Brain microvascular endothelial cell (primary cell): Measurements from ENCODE around the gene FBXO42.

Source experiments
- DNase-seq: peaks from one replicate; pipeline ENCODE4 v3.0.0-alpha.2; 2020
- H3K27ac ChIP-seq: fragments of 250-450 bp; sonication (Bioruptor Pico); 2 replicates; pipeline ENCODE4 v1.5.1; 2020; ENCODE audit warnings: mild to moderate bottlenecking, moderate library complexity
- H3K27me3 ChIP-seq: fragments of 250-450 bp; sonication (Bioruptor Pico); replicated peaks from 2 replicates; pipeline ENCODE4 v1.5.1; 2020; ENCODE audit warnings: mild to moderate bottlenecking
- H3K36me3 ChIP-seq: fragments of 250-450 bp; sonication (Bioruptor Pico); replicated peaks from 2 replicates; pipeline ENCODE4 v1.5.1; 2020; ENCODE audit warnings: mild to moderate bottlenecking
- H3K4me3 ChIP-seq: 2 replicates; pipeline ENCODE4 v1.5.1; 2011; ENCODE audit warnings: low read depth, mild to moderate bottlenecking, control low read depth, low read length, moderate library complexity
- in situ Hi-C: cut with HindIII; loops from 2 replicates; pipeline ENCODE4 v1.10.0; 2017; ENCODE audit warnings: low sequenced_read_pairs, low pct_ligation_motif_present
- TF ChIP-seq, protein P1 (sequence below): IDR thresholded peaks from 2 replicates; pipeline ENCODE4 v1.5.1; 2011; ENCODE audit warnings: low read depth, mild to moderate bottlenecking, moderate library complexity, low read length, control low read depth, inconsistent platforms; ENCODE audit errors: missing control alignments

Gene FBXO42

DNA sequence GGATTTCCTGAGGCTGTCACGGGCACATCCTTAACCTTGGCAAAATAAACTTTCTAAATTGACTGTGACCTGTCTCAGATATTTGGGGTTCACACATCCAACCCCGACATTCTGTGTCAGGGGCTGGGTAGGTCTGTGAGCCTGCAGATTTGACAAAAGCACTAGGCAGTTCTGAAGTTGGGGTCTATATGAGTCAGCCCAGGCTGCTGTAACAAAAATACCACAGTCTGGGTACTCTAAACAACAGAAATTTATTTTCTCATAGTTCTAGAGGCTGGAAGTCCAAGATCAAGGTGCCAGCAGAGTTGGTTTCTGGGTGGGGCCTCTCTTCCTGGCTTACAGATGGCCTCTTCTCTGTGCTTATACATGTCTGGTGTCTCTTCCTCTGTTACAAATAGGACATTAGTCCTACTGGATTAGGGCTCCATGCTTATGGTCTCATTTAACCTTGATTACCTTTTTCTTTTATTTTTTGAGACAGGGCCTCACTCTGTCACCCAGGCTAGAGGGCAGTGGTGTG is 112.2 kb downstream of the FBXO42 start:
- TF ChIP-seq, protein P1, sequence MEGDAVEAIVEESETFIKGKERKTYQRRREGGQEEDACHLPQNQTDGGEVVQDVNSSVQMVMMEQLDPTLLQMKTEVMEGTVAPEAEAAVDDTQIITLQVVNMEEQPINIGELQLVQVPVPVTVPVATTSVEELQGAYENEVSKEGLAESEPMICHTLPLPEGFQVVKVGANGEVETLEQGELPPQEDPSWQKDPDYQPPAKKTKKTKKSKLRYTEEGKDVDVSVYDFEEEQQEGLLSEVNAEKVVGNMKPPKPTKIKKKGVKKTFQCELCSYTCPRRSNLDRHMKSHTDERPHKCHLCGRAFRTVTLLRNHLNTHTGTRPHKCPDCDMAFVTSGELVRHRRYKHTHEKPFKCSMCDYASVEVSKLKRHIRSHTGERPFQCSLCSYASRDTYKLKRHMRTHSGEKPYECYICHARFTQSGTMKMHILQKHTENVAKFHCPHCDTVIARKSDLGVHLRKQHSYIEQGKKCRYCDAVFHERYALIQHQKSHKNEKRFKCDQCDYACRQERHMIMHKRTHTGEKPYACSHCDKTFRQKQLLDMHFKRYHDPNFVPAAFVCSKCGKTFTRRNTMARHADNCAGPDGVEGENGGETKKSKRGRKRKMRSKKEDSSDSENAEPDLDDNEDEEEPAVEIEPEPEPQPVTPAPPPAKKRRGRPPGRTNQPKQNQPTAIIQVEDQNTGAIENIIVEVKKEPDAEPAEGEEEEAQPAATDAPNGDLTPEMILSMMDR: no peak
- in situ Hi-C loops: no loop called here
- no peaks in the 10 kb centered on the region for H3K27me3 ChIP-seq
- H3K36me3 ChIP-seq: no peaks in the 10 kb centered on the region
- no peak for DNase-seq
- no peak overlapping the region for H3K27ac ChIP-seq
- H3K4me3 ChIP-seq: no peak overlapping the region

DNA sequence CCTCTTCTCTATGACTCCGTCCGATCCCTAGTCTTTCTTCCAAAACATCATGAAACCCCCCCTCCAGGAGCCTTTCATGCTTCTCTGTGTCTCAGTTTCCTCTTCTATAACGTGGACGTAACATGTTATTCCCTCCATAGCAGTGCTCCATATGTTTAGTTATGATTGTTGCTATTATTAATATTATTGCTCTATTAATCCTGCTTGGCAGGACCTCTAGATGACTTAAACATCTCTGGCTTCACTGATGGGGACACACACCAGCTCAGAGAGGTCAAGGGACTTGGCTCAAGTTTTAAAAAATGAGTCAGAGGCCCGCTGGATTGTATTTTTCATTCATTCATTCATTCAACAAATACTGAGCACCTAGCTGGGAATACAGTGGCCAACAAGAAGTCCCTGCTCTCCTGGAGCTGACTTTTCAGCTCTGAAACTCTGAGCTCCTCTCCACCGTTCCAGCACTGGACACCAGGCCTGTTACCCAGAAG is 114.9 kb downstream of the FBXO42 start:
- peak overlapping the region; percentile 42 for H3K27ac ChIP-seq

DNA sequence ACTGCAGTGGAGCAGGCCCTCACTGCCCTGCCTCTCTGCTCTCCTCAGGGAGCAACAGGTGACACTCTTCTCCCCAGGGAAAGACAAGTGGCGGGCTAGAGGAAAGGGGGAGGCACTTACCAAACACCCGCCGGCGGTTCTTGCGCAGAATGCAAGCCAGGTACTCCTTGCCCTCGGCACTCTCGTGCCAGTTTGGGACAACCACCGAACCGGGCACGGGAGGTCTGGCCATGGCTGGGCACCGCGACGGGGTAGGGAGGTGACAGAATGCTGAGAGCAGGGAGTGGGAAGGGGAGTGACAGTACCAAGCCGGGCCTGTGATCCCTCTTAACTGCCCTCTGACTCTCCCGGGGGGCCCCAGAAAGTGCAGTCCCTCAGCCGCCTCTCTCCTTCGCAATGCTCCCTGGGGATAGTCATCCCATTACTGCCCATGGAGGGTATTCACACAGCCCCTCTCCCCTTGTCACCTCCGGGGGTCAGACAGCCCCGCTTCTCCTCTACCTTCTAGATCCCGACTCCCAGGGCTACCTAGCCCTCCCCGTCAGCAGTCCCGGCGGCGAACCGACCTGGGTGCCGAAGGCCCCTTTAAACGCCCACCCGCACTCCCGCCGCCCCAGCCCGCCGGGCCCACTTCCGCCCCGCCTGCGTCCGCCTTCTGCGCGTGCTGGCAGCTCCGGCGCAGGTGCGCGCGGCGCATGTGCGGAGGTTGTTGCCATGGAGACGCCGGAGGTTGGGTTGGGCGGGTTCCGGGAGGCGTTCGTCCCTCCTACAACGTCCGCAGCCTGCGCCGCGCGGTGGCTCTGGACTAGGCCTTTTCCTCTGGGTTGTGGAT is 115.6 kb downstream of the FBXO42 start, which contains the start of gene CPLANE2:
Gene CPLANE2, minus strand, starts transcription at position 673 of the 832 bp plus-strand sequence. Its CDS starts 441 bp downstream, at position 232.
- Histone ChIP-seq H3K4me3 (peak within 1 kb of the TSS; percentile 73), H3K27ac (peak within 1 kb of the TSS; percentile 42), H3K36me3 (no peaks in the 10 kb centered on the region), H3K27me3 (no peaks in the 10 kb centered on the region)
- DNase-seq: peak; percentile 83
- in situ Hi-C loops: no loop called here
- TF ChIP-seq, protein P1: no peak

More for the DNA sequence above, 114.9 kb downstream of the FBXO42 start:
- Histone ChIP-seq H3K27me3 (no peaks in the 10 kb centered on the region), H3K36me3 (no peaks in the 10 kb centered on the region), H3K4me3 (peak overlapping the region; percentile 73)
- in situ Hi-C loops: no loop called here
- no peak for DNase-seq
- TF ChIP-seq, protein P1: no peak

DNA sequence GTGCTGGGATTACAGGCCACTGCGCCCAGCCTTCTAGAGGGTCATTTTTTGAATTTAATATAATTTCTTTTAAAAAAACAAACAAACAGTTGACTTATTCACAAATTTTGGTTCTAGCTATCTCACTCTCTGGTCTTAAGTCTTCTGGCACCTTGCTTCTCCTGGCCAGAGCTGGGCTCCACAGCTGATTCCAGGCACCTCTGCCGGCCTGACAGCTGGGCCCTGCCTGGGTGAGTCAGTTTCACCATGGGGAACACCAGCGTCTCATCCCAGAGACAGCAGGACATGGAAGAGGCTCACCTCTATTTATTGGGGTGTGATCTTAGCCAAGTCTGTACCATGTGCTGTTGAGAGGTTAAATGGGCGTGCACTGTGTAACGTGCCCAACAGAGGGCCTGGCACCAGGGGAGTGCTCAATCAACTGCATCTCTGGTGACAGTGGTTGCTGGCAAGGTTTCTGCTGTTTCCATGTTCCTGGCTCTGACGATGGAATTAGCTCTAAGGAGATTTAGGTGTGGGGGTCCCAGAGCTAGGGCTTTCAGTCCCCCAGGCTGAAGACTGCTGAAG is 116.3 kb downstream of the FBXO42 start:
- in situ Hi-C loops: no loop called here
- H3K27me3 ChIP-seq: no peaks in the 10 kb centered on the region
- DNase-seq: no peak
- TF ChIP-seq, protein P1: peak; percentile 37
- H3K4me3 ChIP-seq: peak overlapping the region; percentile 73
- no peak overlapping the region for H3K27ac ChIP-seq
- no peaks in the 10 kb centered on the region for H3K36me3 ChIP-seq

DNA sequence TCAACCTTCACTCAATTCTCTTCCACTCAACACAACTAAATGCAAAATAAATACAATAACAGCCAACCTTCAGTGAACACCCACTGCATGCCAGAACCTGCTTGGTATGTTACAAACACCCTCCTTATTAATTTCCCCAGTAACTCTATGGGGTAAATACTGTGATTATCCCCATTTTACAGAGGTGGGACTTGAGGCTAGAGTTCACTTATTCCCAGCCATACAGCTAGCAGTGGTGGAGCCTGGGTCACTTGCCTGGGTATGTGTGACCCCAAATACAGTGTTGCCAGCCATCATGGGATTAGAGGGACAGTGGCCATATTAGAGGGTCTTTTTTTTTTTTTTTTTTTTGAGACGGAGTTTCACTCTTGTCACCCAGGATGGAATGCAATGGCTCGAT is 116.9 kb downstream of the FBXO42 start:
- TF ChIP-seq, protein P1: no peak
- Histone ChIP-seq H3K27me3 (no peaks in the 10 kb centered on the region), H3K27ac (no peak overlapping the region), H3K36me3 (no peaks in the 10 kb centered on the region), H3K4me3 (no peak overlapping the region)
- in situ Hi-C loops: no loop called here
- no peak for DNase-seq
